Tibial nerve (tissue), 4 donors: ENCODE measurements around the gene OSBPL3.

Source experiments
- EP300 ChIP-seq, 2 donors: sonication (generic); formaldehyde crosslinking; IDR thresholded peaks; one replicate each; pipeline ENCODE4 v1.6.1; 2017; ENCODE audit warnings: antibody characterized with exemption in 2 of 2, mild to moderate bottlenecking in 1 of 2
- POLR2A ChIP-seq, 2 donors: fragments of 450-650 bp; IDR thresholded peaks; one replicate each; pipeline ENCODE4 v1.6.1; 2017; ENCODE audit warnings: antibody characterized with exemption in 2 of 2, mild to moderate bottlenecking in 2 of 2, moderate library complexity in 2 of 2
- TF ChIP-seq, protein P1 (sequence below), 5 experiments: fragments of 200-600 bp in 3 of 5; fragments of 450-650 bp in 2 of 5; sonication (generic) in 3 of 5; IDR thresholded peaks; one replicate each; pipeline ENCODE4 v1.5.1; 2016 to 2019; ENCODE audit warnings: antibody characterized with exemption in 5 of 5, mild to moderate bottlenecking in 3 of 5, moderate library complexity in 2 of 5

DNA sequence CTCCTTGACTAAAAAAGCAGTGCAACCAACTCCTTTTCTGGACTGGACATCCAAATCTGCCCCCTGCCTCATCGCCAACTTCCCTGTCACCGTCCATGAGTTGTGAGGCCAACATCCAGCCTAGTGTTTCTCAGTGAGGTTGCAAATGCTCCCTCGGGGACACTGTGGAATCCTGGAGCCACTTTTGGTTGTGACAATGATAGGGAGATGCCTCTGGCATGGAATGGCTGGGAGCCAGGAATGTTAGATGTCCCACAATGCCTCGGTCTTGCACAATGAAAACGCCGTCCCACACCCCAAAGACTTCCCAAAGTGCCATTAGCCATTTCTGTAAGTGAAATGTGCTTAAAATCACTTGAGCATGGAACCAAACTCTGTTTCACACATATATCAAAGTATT, 105.2 kb downstream of the OSBPL3 start:
- TF ChIP-seq EP300 (IDR thresholded peaks at IDR 0.05) (no peak), POLR2A (IDR thresholded peaks at IDR 0.05) (no peak)
- TF ChIP-seq, protein P1, sequence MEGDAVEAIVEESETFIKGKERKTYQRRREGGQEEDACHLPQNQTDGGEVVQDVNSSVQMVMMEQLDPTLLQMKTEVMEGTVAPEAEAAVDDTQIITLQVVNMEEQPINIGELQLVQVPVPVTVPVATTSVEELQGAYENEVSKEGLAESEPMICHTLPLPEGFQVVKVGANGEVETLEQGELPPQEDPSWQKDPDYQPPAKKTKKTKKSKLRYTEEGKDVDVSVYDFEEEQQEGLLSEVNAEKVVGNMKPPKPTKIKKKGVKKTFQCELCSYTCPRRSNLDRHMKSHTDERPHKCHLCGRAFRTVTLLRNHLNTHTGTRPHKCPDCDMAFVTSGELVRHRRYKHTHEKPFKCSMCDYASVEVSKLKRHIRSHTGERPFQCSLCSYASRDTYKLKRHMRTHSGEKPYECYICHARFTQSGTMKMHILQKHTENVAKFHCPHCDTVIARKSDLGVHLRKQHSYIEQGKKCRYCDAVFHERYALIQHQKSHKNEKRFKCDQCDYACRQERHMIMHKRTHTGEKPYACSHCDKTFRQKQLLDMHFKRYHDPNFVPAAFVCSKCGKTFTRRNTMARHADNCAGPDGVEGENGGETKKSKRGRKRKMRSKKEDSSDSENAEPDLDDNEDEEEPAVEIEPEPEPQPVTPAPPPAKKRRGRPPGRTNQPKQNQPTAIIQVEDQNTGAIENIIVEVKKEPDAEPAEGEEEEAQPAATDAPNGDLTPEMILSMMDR (IDR thresholded peaks at IDR 0.05): no peak
